CD1c-positive myeloid dendritic cell (primary cell): ENCODE measurements around the gene DST.

Source experiments
- DNase-seq: peaks from one replicate; pipeline ENCODE4 v3.0.0-alpha.2; 2016; ENCODE audit errors: extremely low spot score

DST gene

GRCh38 chr6:56435754-56436153, 206.9 kb downstream of the DST start:
- DNase-seq: no peak

- no peak for DNase-seq
These were observed 207.4 kb downstream of the DST start for GRCh38 chr6:56435326-56435725.

GRCh38 chr6:56434606-56435005, 208.1 kb downstream of the DST start:
- no peak for DNase-seq

- DNase-seq: no peak
These were observed 209.6 kb downstream of the DST start for GRCh38 chr6:56433119-56433518.

DNA sequence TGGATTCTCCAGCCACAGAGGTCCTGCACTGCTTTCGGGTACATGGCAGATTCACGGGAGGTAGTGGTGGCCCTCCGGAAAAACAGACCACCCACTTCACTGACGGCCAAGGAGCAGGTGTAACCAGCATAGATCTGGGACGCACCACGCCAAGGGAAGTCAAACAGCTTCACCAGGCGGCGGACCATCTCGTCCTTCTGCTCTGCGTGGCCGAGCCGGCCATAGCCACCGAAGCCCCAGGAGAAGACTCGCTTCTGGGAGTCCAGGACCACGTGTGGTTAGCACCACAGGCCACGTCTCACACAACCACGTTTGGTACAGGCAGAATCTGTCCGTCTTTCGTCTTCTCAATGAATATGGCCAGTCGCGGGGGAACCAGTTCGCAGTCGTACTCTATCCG, 210.5 kb downstream of the DST start:
- no peak for DNase-seq

GRCh38 chr6:56430629-56431600, 211.8 kb downstream of the DST start:
- DNase-seq: no peak

GRCh38 chr6:56424542-56425083, 218.1 kb downstream of the DST start:
- DNase-seq: no peak

DNA sequence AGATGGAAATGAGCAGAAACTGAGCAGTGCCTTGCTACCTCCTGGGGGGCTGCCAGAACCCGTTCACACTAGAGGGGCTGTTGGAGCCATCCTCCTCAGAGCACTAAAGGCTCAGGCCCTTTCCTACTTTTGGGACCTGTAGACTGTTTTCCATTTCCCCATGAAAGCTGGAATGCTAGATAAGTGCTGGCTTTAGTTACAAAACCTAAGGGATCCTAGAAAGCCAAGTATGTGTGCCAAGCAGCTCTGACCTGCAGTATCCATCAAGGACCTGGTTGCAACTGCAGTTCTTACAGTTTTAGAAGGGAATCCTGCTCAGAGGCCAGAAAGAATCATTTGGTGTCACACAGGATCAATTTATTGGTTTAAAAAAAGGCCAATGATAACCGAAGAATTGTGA, 218.6 kb downstream of the DST start:
- no peak for DNase-seq

- no peak for DNase-seq
These were observed 222.4 kb downstream of the DST start for GRCh38 chr6:56420296-56420695.

DNA sequence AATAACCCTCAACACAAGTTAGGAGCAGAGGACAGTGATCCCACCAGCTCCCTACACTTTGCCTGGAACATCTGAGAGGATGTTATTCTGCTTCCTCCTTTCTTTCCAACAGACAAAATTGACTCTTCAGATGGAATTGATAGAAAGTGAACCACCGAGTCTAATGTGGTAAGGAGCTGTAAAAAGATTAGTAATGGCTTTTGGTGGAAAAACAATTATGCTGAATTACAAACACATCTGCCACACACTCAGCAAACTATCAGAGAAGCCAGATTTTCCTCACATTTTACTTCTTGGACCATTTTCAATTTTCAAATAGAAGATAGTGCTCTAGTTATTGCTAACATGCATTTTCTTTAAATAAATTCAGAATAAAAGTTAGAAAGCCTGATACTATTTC, 223.5 kb downstream of the DST start:
- DNase-seq: no peak

GRCh38 chr6:56417823-56418222, 224.9 kb downstream of the DST start:
- no peak for DNase-seq

- no peak for DNase-seq
These were observed 226.4 kb downstream of the DST start for GRCh38 chr6:56416247-56416646.

GRCh38 chr6:56408976-56409375, 233.7 kb downstream of the DST start:
- no peak for DNase-seq
